GM10847 (cell line): ENCODE data around the gene SDK1.

Source experiments
- POLR2A ChIP-seq: IDR thresholded peaks from 2 replicates; pipeline ENCODE4 v1.6.1; 2011; ENCODE audit not compliant: insufficient read length; ENCODE audit errors: extremely low read depth

The SDK1 gene

DNA sequence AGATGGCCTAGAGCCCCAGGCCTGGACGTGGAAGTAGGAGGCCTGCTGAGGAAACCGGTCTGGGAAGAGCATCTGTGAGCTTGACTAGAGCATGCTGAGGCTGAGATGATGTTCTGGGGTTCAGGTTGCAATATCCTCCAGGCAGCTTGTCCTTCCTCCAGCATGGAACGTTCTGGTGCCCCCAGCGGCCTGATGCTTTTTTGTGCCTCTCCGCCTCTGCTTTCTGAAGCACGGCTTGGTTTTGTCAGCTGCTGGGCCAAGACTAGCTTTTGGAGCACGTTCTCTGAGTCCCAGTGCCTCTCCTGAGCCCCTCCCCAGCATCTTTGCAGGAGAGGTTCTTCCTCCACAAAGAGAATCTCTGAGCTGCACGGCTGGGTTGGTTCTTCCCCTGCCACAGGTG lies 699.1 kb downstream of the SDK1 start:
- no peak for TF ChIP-seq POLR2A

DNA sequence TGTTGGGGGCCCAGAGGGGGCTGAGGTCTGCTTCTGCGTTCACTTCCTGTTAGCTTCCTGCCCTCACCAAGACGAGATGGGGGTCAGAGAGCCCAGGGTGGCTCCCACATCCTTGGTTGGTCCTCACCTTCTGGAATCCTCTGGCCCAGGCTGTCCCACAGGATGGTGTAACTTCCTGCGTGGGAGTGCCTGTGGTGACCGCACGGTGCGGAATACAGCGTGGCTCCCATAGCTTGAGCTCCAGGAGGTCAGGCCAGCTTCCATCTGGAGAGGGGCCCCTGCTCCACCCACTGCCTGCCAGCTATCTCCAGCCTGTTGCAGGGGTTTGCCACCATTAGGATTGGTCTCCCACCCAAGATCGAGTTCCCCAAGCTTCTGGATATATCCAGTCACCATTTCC lies 699.9 kb downstream of the SDK1 start:
- TF ChIP-seq POLR2A: no peak

DNA sequence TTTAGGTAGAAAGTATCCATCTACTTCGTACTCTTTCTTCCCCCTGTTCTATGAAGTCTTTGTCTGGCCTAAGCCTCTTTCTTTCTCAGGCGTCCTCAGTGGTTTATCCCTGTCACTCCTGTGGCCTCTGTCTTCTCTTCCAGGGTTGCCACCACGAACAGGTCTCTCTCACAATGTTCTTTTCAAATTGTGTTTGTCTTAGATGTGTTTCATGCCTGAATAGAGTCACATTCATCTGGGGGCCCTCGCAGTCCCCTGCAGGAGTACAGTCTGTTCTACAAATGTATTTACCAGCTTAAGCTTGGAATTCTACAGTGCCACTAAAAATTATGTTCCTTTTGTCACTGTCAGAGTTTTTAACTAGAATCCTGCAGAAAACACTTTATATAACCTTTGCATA lies 700.7 kb downstream of the SDK1 start:
- no peak for TF ChIP-seq POLR2A

DNA sequence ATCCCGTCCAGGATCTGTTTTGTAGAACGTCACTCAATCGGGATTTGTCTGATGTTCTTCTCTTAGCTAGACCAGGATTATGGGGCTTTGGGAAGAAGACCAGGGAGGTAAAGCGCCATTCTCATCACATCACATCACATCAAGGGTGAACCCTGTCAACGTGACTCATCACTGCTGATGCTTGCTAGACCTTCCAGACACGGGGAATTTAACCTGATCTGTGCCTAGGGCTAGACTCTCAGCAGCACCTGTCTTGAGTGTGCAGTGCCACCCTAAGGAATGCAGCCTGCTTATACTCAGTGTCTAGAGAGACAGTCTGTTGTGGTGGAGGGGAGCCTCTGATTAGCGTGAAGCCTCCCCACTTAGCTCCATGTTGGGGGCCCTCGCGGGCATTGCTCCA lies 702.5 kb downstream of the SDK1 start:
- TF ChIP-seq POLR2A: no peak

DNA sequence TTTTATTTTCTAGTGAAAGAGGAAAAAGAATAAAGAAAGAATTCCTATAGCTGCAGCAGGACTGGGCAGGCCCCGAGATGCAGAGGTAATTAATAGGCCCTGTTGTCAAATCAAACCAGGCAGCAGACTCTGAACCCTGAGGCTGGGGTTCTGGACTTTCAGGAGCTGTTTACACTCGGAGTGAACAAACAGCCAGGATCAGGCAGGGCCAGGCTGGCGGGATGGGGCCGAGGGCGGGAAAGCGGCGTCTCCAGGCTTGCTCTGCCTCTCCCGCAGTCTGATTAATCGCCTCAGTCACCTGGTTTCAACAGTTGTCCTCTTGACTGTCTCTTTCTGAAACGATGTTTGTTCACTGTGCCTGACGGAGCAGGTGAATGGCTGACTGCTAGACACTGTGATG lies 705.6 kb downstream of the SDK1 start:
- TF ChIP-seq POLR2A: no peak

DNA sequence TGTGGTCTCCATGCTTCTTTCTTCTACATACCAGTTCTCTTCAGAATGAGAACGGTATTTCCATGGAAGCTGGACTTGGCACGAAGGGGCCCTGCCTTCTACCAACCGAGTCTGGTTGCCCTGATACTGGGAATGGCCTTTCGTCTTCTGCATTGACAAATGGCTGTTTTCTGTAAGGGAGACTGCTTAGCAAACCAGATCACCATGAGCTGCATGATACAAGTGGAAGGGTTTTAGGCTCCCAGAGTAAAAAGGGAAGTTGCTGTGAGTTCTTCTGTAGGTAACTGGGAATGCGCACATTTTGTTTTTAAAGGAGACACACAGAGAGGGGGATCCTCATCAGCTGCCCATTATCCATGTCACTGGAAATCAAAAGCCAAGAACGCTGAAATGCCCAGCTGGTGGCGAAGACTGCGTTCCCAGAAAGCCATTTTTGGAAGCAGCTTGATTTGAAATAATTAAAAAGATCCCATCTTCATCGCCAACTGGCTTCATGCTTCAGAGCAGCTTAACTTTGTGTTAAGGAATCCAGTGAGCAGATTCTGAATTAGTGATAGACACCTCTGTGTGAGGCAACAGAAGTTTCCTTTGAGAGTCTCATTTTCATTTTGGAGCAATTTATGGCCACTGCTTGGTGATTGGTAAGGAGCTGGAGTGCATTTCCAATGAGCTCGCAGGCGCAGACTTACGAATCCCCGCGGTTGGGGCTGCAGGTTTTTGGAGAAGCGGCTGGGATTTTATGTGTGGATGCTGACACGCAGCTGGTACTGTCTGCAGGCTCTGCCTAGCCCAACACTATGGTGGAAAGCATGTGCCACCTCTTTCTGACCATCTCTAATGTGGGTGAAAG lies 708.4 kb downstream of the SDK1 start:
- no peak for TF ChIP-seq POLR2A

DNA sequence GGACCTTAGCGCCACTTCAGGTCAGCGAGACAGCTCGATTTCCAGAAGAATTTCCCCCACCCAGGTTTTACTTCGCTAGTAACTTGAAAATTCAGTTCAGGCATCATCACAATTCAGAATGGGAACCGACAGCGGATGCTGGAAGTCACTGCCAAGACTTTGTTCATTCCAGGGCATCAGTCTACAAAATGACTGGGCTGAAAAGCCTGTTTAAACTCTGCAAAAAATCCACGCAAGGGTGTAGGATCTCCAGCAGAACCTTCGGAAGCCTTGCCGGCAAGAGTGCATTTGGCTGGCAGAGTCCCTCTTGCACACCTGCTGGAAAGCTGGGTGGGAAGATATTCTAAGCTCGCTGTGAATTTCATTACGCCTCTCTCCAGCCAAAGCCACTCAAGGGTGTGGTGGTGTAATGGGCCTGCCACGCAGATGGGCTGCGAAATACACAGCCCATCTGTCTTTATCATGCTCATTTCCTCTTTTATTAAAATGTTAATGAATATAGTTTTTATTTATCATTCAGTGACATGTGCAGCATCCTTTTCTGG lies 709.1 kb downstream of the SDK1 start:
- TF ChIP-seq POLR2A: no peak

DNA sequence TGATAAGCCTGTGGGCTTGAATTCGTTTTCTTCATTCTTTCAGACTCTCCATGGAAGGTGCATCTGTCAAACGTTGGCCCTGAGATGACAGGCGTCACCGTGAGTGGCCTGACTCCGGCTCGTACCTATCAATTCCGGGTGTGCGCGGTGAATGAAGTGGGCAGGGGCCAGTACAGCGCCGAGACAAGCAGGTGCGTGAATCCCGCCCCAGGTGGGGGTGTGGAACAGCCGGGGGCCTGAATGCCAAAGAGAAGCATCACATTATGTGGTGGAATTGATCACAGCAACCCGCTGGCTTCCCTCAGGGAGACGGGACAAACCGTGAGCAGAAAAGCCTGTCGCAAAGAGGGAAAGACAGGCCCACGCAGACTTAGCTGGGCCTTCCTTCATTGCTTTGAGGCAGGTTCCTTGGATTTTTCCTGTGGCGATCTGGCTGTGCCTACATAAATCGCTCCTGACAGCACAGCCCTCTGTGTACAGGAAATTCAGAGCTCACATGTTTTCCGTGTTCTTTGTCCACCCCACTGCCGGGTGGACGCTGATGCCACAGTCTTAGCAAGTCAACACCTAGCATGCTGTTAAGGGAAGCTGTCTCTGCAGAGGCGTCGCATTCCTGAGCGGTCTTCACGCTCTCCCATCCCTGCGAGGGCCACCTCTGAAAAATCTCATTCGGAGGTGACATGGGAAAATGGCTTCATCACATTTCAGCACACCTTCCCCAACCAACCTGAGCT lies 710.0 kb downstream of the SDK1 start:
- no peak for TF ChIP-seq POLR2A

DNA sequence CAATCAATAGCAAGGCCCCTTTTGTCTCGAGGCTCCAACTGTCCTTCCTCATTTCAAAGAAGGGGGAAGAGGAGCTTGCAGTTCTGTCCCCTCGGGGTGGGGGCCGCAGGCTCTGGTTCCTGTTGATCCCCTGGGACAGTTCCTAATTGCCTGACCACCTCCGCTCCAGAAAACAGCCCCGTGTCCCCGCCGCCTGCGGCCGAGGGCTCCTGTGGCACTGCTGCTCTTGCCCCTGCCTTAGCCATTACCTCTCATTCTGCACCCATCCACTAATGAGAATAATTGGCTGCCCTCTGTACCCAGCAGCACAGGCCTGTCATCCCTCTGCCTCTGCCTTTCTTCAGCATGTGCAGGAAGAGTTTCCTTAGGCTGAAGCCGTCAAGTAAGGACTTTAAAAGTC lies 712.7 kb downstream of the SDK1 start:
- TF ChIP-seq POLR2A: no peak

DNA sequence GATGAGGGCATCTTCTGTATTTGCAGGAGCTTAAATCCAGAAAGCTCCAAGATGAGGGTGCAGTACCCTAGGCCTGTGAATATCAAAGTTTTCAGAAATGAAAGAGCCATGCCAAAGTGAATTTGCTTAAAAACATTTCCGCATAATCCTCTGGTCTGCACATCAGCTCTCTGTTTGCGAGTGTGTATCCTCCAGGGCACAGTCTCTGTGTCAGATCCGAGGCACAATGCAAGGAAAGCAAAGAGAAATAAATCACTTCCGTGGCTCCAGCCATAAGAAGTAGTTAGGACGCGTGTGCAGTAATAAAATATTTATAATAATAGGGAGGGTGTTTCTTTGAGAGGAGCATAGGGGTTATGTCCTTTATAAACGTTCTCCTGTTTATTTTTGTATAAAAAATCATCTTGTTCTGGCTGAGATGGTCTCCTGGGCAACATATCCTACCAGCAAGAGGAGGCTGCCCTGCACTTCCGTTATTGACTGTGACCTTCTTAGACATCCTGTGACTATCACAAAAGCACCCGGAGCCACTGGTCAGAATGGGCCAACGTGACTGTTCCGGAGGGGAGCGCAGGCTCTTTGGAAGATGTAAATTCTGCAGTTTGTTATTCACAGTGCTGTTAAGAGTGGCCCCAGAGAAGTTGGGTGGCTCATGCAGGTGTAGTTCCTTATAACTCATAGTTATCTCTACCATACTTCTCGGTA lies 713.4 kb downstream of the SDK1 start:
- TF ChIP-seq POLR2A: no peak

DNA sequence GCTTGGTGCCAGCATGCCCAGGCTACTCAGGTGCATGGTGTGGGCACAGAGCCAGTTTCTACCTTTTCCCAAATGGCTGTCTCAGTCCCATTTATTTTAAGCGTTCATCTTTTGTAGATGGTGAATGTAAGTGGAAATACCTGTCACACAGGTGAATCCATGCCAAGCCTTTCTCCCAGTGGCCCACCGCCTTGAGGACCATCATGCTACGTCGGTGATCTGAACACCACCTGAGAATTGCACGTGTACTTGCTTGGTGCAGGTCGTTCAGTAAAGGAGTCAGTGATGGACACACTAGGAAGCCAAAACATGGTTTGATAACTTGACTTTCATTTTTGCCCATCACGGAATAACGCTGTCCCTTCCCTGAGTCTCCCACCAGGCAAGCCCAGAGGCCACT lies 714.3 kb downstream of the SDK1 start:
- TF ChIP-seq POLR2A: no peak

DNA sequence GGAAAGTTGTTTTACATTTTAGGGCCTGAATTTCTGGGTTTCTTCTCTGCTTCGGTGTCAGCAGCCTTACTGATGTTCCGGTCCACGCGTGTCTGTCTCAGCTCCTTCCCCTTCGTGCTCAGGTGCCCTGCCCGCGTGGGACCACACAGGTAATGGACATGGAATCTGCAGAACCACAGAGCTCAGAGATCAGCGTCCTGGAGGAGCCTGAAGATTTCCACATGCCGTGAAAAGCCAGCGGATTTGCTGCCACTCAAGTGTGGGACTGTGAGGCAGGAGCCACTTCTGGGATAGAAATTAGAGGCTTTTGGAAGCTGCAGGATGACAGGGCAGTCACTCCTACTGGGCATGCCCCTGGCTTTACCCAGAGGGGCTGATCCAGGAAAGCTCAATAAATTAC lies 714.9 kb downstream of the SDK1 start:
- no peak for TF ChIP-seq POLR2A

DNA sequence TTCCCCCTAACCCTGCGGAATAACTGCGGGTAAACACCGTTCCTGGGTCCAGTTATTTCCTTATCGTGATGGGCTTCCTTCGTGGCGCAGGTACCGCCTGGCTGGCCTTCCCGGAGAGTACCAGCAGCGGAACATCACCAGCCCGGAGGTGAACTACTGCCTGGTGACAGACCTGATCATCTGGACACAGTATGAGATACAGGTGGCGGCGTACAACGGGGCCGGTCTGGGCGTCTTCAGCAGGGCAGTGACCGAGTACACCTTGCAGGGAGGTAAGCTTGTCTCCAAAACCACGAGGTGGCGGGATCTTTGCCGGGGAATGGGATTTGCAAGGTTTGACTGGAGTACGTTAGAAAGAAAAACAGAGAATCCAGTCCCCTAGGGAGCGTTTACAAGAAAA lies 716.0 kb downstream of the SDK1 start:
- TF ChIP-seq POLR2A: no peak

DNA sequence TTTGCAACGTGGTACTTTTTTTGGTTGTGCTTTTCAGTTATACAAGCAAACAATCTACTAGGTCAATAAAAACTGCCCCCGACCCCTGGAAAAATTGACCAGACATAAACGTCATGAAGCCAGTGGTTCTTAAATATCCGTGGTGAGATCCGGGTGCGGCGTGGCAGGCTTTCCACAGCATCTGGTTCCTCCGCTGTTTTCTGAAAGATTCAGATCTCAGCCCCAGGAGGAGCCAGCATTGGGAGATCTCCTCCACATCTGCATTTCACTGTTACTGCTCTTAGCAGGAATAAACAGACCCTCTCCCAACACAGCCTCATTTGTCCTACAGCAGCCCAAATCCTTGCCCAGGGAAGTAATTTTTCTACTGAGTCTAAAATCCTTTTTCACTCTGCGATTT lies 716.7 kb downstream of the SDK1 start:
- no peak for TF ChIP-seq POLR2A

DNA sequence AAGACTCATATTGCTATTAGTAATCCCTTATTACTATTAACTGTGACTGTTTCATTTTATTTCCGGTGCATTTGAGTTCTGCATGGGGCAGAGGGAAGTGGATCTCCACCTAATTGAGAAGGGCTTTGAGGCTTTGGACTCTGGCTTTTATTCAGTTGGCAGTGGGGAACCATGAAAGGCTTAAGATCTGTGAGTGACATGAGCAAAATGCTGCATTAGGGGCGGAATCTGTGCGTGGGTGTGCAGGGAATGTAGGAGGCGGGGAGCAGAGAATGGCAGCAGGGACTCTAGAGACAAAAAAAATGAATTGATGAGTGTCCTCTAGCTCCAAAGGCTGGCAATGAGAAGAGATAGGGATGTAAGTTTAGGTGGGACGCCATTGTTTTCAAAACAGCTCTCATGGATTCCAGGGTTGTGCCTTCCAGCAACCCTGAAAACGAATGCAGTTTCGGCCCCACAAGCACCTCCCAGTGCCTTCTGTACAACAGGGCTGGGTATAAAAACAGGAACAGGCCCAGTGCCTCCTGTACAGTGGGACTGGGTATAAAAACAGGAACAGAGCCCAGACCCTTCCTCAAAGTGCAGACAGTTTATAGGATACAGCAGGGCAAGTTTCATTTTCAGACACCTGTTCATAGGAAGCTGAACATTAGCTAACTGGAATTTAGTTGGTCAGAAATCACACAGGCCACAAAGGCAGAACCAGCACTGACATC lies 717.7 kb downstream of the SDK1 start:
- TF ChIP-seq POLR2A: no peak
